Tongue (tissue), 2 donors: ENCODE measurements around the gene CEBPA. TPM values are rescaled to one million over a fixed set of nuclear protein-coding genes. Genes with fewer than 3 reads are reported as not detected.

ENCODE experiments used
- DNase-seq: peaks from one replicate; pipeline ENCODE4 v3.0.0-alpha.2; 2015
- total RNA-seq: library from RNA; depleted of rRNA; stranded (reverse); fragments of >200 nt; gene quantifications from one replicate; pipeline ENCODE4 v1.2.3, GENCODE V29; 2014

Gene CEBPA
- 14.6 TPM for total RNA-seq

DNA sequence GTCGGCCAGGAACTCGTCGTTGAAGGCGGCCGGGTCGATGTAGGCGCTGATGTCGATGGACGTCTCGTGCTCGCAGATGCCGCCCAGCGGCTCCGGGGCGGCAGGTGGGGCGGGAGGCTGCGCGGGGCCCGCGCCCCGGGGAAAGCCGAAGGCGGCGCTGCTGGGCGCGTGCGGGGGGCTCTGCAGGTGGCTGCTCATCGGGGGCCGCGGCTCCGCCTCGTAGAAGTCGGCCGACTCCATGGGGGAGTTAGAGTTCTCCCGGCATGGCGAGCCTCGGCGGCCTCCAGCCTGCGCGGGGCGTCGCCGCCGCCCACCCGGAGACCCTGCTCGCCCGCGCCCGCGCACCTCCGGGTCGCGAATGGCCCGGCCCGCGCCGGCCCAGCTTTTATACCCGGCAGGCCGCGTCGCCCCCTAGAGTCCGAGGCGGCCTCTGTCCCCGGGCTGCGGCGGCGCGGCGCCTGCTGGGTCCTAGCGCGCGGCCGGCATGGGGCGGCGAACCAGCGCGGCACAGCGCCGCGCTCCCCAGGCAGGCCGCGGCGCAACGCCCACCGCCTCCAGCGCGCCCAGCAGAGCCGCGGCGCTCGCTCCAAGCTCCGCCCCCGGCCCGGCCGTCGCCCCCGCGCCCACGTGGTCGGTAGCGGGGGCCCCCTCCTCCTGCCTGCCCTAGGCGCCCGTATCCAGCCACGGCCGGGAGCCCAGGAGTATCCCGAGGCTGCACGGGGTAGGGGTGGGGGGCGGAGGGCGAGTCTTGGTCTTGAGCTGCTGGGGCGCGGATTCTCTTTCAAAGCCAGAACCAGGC, at the start of gene CEBPA:
Gene CEBPA (minus strand): TSS at position 360 of the 799 bp plus-strand sequence. CDS start 120 bp downstream, at position 240.
- peak; percentile 93 for DNase-seq

DNA sequence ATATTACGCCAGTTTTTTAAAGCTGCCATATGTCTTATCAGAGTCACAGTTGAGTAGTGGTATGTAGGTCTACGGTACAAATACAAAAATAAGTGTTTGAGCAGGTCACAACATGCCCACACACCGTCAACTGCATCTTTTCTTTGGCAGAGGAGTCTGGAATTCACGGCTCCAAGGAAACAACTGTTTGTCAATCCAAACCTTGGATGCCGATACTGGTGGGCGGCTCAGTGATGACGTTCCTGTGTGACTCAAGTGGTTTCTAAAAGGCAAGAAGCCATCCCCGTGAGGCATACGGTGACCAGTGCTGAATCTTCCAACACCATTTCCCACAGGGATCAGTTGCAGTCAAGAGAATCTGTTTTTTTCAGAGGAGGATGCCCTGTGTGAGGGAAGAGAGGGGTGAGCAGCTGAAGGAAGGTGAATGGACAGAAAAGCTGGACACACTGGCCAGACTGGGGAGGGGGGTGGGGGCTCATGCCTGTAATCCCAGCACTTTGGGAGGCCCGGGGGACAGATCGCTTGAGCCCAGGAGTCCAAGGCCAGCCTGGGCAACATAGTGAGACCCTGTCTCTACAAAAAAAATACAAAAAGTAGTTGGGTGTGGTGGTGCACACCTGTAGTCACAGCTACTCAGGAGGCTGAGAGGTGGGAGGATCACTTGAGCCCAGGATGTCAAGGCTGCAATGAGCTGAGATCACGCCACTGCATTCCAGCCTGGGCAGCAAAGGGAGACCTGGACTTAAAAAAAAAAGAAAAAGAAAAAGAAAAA, 48.4 kb upstream of the CEBPA start:
- no peak for DNase-seq

DNA sequence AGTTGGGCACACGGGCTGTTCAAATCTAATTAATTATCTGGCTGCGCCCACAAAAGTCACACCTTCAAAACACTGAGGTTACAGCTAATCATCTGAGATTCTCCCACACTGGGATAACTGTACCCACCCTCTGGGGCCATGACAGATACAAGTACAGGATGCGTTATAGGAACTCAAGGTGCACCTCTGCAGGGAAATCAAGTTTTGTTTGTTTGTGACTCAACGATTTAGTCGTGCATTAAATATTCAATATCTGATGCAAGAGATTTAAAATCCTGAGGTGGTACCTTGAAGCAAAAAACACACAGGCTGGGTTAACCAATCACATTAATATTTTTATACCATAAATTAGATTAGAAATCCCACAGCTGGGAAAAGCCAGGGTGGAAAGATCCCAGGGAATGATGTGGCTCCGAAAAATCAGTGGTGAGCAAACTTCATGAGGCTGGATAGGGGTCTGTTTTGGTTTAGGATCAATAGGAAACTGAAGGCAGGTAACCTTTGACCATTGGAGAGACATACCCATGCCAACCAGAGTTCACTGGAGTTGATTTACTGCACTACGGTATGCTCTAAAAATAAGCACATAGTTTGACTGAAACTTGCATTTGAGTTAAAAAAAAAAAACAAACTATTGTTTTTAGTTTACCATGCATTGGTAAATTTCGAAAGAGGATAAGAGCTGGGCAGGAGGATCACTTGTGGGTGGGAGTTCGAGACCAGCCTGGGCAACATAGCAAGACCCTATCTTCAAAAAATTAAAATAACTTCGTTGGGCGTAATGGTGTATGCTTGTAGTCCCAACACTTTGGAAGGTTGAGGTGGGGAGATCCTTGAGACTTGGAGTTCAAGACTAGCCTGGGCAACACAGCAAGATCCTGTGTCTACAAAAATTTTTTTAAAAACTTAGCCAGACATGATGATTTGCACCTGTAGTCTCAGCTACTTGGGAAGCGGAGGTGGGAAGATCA, 47.3 kb upstream of the CEBPA start:
- DNase-seq, result no peak

DNA sequence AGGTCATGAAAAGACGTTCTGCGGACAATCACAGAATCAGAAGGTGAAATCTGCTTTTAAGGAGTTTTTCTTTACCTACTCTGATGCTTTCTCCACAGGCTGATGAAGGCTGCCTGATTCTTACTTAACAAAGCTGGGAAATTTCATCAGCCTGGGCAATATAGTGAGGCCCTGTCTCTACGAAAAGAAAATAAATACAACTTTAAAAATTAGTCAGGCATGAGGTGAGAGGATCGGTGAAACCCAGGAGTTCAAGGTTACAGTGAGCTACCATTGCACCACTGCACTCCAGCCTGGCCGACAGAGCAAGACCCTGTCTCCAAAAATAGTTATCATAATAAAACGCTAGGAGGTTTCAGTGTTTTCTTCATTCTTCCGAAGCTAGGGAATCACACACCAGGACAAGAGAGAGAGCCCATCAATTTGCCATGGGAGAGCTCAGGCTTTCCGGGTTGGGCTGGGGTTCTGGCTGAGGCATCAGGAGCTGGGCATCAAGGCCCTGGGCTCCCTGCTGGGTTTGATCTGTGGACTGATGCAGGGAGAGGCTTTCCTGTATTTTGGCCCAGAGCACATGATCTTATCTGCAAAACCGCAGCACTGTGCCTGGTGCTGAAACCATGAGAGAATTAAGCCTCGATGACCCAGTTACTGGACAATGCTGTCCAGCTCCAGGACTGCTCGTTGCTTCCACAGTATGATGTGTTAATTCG, 46.1 kb upstream of the CEBPA start:
- peak; percentile 21 for DNase-seq

DNA sequence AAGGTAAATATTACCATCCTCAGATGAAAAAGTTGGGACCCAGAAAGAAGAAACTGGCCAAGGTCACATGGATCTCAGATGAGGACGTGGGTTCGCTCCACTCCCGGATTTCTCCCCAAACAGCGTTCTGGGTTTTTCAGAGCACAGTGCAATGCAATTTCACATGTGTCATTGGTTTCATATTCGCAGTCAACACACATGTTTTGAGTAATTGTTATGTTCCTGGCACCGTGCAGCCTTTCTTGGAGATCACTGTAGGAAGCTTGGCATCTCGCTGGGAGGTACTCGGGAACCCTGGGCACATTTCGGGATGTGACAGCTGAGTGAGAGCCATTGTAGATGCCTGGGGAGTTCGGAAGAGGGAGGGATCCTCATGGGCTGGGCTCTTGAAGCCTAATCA, 45.0 kb upstream of the CEBPA start:
- DNase-seq, result no peak

DNA sequence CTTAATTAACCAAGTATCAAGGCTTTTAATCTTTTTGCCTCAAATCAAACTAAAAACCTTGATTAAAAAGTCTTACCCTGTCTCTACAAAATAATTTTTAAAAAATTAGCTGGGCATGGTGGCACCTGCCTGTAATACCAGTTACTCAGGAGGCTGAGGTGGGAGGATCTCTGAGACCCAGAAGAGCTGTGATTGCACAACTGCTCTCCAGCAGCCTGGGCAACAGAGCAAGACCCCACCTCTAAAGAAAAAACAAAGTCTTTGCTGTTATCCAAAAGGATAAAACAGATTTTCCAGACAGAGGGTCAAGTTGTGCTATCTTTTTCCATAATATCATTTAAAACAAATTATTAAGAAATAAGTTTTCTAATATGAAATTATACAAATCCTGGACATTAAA, 44.3 kb upstream of the CEBPA start:
- DNase-seq, result no peak

DNA sequence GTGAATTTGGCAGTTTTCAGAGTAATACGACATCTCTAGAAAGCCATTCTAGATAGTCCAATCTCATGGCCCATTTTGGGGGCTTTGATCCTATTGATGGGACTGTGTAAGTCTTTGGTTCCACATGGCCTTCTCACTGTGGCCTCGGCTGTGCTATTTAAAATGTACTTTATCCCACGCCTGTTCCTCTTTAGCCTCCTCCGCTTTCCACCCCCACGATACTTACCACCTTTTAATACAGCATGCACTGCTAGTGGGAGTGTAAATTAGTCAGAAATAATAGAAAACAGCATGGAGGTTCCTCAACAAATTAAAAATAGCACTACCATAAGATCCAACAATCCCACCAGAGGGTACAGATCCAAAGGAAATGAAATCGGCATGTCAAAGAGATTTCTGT, 42.8 kb upstream of the CEBPA start:
- DNase-seq, result no peak

DNA sequence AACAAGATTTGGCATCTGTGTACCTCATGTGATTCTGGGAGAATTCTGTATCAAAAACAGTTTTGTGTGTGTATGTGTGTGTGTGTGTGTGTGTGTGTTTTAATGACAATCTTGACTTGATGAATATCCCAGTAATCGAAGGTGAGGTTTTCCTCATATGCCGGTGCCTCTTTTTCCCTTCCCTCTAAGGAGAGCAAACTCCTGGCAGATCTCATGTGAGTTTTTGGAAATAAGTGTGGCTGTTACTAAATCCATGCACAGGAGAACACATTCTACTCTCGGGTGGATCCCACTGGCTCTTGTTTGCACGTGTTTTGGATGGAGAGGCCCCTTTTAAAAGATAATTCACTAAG, 42.2 kb upstream of the CEBPA start:
- peak; percentile 66 for DNase-seq

DNA sequence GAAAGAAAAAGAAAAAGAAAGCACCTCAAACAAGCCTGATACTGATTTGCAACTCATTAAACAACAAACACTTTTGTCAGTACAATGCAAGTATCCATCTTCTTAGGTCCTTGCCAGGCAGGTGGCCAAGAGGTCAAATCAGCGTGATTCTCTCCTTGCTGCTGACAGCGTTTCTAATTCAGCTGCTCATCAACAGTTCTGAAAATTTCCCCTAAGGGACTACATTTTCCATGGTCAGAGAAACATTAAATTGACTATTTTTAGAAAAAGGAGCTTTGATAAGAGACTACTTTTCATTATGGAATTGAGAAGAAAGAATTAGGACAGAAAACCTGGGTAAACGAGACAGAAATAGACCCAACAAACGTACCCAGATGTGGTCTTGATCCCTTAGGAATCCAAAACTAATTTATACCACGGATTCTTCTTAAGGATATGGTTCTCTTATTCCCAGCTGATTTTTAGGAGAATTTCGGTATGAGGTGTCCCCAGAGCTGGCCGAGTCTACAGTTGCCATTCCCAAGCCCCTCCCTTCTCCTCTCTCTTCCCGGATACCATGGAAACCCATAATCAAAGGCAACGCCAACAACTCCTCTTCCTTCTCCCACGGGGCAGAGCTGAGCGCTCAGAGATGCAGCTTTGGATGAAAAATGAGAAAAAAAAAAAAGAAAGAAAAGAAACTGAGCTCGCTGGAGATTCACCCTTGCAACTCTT, 41.7 kb upstream of the CEBPA start:
- peak; percentile 76 for DNase-seq

DNA sequence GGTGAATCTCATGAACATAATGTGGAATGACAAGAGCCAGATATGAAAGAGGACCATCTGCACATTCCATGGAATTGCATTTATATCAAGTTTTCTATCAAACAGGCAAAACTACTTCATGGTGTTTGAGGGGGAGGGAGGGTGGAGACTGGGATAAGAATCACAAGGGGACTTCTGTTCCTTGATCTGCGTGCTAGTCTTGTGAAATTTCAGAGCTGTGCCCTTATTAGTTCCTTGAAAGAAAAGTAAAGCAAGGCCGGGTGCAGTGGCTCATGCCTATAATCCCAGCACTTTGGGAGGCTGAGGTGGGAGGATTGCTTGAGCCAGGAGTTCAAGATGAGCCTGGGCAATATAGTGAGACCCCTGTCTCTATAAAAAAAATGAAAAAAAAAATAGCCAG, 41.0 kb upstream of the CEBPA start:
- no peak for DNase-seq

DNA sequence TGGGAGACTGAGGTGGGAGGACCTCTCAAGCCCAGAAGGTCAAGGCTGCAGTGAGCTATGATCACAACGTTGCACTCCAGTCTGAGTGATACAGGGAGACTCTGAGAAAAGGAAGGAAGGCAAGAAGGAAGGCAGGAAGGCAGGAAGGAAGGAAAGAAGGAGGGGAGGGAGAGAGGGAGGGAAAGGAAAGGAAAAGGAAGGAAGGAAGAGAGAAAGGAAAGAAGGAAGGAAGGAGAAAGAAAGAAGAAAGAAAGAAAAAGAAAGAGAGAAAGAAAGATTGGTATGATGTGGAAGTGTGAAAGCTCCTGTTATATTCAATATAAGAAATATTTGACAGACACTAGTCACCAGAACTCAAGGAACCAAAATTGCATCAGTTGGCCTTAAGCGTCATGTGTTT, 38.7 kb upstream of the CEBPA start:
- DNase-seq, result no peak

DNA sequence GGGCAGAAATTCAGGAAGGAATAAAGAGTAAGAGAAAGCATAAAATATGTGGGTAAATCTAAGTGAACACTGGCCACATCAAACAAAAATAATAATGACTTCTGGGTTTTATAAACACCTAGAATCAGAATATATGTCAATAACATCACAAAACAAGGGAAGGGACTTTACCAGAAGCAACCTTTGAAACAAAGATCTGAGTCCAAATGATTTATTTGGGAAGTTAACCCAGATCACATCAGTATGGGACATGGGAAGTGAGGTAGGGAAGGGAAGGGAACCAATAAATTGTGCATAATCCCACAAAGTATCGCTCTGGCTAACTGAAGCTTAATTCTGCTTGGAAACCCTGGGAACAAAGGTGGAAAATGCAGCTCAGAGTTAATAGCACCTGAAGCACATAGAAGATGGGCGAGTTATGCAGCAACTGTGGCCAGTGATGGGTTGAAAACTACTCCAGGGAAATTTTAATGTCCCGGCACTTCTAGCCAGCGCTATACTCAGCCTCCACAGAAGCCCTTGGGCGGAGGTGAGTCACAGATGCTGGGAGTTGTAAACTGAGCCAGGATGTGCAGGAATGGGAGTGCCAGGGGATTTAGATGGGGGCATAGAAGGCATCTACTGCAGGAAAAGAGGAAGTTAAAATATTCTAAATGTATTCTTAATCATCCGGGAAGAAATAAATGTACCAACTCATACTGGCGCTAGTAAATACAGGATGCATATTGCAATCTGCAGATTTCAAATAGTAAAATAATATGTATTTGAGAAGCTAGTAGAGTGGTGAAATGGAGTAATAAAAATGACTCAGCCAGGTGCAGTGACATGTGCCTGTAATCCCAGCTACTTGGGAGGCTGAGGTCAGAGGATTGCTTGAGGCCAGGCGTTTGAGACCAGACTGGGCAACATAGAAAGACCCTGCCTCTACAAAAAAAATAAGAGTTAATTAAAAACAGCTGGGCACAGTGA, 37.0 kb upstream of the CEBPA start:
- DNase-seq, result no peak

DNA sequence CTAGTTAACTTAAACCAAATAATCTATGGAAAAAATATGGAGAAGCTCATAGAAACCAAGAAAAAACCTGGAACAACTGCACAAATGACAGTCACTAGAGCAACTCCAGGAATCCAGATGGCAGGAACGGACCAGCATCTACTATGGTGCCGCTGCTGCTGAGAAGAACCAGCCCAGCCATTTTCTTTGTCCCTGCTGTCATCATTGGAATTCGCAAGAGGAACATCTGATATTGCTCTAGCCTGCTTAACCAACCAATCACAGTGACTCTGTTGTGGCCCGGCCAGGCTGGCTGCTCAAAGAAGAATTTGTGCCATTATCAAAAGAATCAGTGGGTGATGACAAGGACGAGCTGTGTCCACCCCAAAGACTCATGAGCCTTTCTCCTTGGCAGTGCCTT, 33.1 kb upstream of the CEBPA start:
- no peak for DNase-seq

DNA sequence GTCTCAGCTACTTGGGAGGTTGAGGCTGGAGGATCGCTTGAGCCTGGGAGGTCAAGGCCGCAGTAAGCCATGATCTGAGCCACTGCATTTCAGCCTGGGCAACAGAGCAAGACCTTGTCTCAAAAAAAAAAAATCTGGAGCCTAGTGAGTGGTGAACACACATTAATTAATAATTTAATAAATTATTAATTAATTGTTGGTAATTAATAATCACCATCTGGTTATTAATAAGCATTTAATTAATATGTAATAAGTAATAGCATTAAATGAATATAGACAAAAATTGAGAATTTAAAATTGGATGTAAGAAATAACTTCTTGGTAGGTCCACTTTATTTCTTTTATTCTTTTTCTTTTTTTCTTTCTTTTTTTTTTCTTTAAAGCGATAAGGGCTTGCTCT, 31.9 kb upstream of the CEBPA start:
- no peak for DNase-seq

DNA sequence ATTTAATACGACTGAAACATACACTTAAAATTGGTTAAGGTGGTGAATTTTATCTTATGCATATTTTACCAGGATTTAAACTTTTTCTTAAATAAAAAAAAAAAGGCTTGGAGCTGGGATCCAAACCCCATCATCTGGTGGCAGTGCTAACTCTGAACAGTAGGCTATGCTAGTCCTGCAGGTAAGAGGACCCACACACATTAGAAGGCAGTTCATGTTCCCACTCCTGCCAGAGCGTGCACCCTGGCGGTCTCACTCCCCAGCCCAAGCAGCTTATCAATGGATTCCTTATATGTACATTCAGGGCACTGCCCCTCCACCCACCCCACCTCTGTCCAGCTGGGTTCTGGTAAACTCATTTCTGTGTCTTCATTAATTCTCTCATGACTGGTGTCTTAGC, 31.3 kb upstream of the CEBPA start:
- no peak for DNase-seq

DNA sequence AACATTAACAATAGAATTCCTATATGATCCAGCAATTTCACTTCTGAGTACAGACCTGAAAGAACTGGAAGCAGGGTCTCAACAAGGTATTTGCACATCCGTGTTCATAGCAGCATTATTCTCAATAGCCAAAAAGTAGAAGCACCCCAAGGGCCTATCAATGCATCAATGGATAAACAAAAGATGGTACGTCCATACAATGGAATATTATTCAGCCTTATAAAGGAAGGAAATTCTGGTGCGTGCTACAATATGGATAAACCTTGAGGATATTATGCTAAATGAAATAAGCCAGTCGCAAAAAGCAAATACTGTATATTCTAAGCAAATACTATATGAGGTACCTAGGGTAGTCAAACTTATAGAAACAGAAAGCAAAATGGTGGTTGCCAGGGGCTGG, 30.8 kb upstream of the CEBPA start:
- no peak for DNase-seq

DNA sequence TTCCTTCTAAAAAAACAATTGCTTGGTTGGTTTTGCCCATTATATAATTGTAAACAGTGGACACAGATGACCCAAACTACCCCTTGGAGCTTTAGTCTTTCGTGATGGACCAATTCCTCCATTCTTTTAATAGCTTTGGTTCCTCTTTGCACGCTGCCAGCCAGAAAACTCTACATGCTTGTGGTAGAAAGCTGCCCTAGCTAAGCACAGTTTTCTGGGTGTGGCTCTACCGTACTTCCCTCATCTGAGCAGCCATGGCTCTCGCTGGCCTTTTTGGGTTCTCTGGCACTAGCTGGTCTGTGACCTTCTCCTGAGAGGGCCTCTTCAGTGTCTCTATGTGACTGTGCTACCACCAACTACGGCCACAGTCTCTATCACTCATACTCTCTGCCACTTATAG, 29.9 kb upstream of the CEBPA start:
- DNase-seq, result no peak

DNA sequence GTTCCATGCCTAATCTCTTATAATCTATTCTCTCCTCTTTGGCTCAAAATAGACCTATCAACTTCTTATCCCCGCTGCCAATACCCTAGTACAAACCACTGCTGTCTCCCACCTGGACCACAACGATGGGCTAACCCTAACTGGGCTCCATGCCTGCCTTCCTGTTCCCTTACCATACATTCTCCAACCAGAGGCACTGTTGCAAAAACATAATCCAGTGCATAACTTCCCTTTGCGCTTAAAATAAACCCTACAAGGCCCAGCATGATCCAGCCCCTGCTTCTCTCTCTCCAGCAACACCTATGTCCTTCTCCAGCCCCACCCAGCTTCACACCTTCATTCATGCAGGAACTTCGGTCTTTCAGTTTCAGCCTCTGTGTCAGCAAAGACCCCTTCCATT, 27.4 kb upstream of the CEBPA start:
- DNase-seq, result no peak

DNA sequence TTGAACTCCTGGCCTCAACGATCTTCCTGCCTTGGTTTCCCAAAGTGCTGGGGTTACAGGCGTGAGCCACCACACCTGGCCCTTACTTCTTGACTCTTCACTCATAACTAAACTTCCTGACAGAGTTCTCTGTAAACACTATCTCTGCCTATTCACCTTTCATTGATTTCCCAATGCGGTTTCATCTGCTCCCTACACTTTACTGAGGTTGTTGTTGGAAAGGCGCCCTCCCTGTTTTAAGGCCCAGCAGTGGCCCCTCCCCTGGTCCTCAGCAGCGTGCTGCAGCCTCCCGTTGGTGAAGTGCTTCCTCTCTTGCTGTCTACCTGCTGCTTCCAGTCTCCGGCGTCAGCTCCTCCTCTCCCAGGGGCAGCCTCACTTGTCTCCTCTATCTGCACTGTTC, 26.7 kb upstream of the CEBPA start:
- DNase-seq, result no peak

DNA sequence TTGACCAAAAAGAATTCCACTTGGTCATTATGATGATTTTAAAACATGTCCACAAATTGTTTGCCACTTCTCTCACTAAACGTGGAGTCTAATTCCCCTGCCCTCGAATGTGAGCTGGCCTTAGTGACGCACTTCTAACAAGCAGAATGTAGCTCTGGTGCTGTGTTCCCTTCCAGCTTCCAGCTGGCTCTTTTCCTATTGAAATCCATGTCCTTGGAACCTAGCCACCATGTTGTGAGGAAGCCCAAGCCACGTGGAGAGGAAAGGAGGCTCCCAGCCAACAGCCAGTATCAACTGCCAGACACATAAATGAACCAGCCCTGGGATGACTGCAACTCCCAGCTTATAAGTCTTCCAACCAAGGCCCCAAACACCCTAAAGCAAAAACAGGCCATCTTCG, 23.6 kb upstream of the CEBPA start:
- DNase-seq, result peak; percentile 73
